ENCODE results near the gene LHB.
A peak's percentile ranks its signal among the peaks of the same experiment; 100 is the strongest.

The LHB gene

GRCh38 chr19:48989701-48990291, 27.1 kb downstream of the LHB start:
- H3K27ac ChIP-seq: peak overlapping the region in 4 of 21 experiments; percentile 2 to 30 (median 18)
- H3K4me3 ChIP-seq: no peak overlapping the region

- H3K27ac ChIP-seq: no peak overlapping the region
These were observed 28.0 kb downstream of the LHB start for GRCh38 chr19:48988860-48989259.

DNA sequence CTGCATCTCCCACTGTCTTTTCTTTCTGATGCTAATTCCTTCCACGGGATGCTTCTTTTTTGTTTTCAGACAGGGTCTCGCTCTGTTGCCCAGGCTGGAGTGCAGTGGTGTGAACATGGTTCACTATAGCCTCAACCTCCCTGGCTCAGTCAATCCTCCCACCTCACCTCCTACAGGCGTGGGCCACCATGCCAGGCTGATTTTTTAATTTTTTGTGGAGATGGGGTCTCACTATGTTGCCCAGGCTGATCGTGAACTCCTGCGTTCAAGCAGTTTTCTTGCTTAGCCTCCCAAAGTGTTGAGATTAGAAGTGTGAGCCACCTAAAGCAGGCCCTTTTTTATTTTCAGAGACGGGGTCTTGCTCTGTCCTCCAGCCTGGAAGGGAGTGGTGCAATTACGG, 28.6 kb downstream of the LHB start:
- H3K27ac ChIP-seq: no peak overlapping the region
- no peak overlapping the region for H3K4me3 ChIP-seq

More at GRCh38 chr19:48988860-48989259, 28.0 kb downstream of the LHB start:
- H3K4me3 ChIP-seq: no peak overlapping the region

DNA sequence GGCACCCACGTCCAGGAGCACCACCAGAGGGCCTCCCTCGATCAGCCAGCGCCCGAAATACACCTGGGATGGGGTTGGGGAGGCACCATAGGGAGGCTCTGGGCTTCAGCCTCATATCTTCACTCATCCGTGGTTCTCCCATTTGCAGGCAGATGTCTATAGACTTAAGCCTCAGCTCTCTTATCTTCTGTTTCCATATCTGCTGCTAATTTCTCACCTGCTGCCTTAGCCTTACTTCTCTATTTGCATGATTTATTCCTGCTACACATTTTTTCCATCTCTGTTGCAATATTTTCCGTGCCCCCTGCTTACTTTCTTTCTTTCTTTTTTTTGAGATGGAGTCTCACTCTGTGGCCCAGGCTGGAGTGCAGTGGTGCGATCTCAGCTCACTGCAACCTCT, 29.6 kb downstream of the LHB start:
- Histone ChIP-seq H3K27ac (no peak overlapping the region), H3K4me3 (no peak overlapping the region)

GRCh38 chr19:48986211-48986610, 30.7 kb downstream of the LHB start:
- no peak overlapping the region for H3K27ac ChIP-seq
- no peak overlapping the region for H3K4me3 ChIP-seq

GRCh38 chr19:48985711-48986110, 31.2 kb downstream of the LHB start:
- Histone ChIP-seq H3K4me3 (no peak overlapping the region), H3K27ac (no peak overlapping the region)

DNA sequence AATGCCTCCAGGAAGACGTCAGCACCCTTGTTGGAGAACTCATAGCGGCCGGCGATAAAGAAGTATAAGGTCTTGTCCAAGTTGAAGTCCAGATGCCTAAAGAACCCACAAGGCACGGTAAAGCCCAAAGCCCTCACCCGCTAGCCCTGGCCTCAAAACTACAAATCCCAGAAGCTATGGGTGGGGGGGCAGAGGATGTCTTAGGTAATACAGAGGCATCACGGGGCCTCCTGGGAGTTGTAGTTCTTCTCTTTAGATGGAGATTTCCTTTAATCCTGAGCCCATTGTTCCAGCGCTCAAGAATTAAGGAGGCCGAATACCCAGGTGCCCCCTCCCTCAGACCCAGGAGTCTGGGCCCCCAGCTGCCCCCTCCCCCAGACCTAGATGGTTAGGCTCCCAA, 34.6 kb downstream of the LHB start:
- no peak overlapping the region for H3K27ac ChIP-seq
- H3K4me3 ChIP-seq: no peak overlapping the region

DNA sequence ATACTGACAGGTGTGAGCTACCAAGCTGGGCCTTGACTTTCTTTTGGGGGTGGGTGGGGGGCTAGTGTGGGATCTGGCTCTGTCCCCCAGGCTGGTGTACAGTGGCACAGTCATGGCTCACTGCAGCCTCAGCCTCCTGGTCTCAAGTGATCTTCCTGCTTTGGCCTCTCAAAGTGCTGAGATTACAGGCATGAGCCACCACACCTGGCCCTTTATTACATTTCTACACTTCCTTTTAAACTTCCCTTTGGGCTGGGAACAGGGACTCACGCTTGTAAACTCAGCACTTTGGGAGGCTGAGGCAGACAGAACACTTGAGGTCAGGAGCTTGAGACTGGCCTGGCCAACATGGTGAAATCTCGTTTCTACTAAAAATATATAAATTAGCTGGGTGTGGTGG, 39.8 kb downstream of the LHB start:
- Histone ChIP-seq H3K27ac (peak overlapping the region in 3 of 21 experiments; percentile 10 to 42 (median 27)), H3K4me3 (no peak overlapping the region)

- H3K4me3 ChIP-seq: no peak overlapping the region
- peak overlapping the region in 1 of 21 experiments; percentile 27 for H3K27ac ChIP-seq
These were observed 40.7 kb downstream of the LHB start for GRCh38 chr19:48975947-48976847.

DNA sequence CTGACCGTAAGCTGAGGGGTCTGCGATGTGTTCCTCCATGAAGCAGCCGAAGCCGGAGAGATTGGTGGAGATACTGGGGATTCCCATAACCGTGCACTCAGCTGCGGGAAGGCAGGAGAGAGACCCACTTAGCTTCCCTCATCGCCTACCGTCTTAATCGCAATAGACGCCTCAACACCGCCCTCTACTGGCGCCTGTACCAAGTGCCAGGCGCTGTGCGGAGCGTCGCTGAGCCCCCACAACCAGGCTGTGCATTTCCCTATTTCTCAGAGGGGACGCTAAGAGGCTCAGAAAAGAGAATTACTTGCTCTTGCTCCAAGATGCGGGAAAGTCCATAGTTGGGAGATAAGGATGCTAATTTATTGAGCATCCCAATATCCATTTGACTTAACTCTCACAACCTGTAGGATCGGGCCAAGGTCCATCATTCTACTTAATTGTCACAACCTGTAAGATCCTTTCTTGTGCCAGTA, 45.9 kb downstream of the LHB start:
- no peak overlapping the region for H3K4me3 ChIP-seq
- H3K27ac ChIP-seq: peak overlapping the region in 1 of 21 experiments; percentile 21

- H3K27ac ChIP-seq: peak overlapping the region in 1 of 21 experiments; percentile 21
- no peak overlapping the region for H3K4me3 ChIP-seq
These were observed 46.6 kb downstream of the LHB start for GRCh38 chr19:48970139-48970766.

- no peak overlapping the region for H3K4me3 ChIP-seq
- H3K27ac ChIP-seq: peak overlapping the region in 1 of 21 experiments; percentile 51
These were observed 47.4 kb downstream of the LHB start for GRCh38 chr19:48969276-48970138.

DNA sequence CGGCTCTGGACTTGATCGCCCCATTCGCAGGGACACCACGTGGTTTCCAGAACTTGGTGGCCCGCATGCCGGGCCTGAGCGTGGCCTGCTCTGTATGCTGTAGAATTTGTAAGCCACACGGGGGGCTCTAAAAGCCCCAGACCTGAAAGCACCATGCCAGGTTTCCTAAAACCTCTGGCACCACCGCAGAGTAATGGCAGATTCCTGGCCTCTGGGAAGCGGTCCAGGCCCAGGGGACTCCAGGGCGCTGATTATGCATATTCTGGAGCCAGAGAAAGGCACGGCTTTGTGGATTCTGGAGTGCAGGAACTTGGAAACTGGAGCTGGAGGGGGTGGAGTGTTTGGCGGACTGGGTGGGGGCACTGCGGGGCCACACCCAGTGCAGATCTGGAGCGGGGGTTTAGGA, 48.1 kb downstream of the LHB start:
- H3K27ac ChIP-seq: peak overlapping the region in 5 of 21 experiments; percentile 16 to 93 (median 28)
- H3K4me3 ChIP-seq: no peak overlapping the region

- no peak overlapping the region for H3K4me3 ChIP-seq
- peak overlapping the region in 7 of 21 experiments; percentile 28 to 94 (median 51) for H3K27ac ChIP-seq
These were observed 48.7 kb downstream of the LHB start for GRCh38 chr19:48968179-48968661.

GRCh38 chr19:48967346-48968178, 49.3 kb downstream of the LHB start:
- H3K27ac ChIP-seq: peak overlapping the region in 11 of 21 experiments; percentile 6 to 95 (median 90)
- H3K4me3 ChIP-seq: peak overlapping the region in 6 of 7 experiments; percentile 64 to 78 (median 71)

DNA sequence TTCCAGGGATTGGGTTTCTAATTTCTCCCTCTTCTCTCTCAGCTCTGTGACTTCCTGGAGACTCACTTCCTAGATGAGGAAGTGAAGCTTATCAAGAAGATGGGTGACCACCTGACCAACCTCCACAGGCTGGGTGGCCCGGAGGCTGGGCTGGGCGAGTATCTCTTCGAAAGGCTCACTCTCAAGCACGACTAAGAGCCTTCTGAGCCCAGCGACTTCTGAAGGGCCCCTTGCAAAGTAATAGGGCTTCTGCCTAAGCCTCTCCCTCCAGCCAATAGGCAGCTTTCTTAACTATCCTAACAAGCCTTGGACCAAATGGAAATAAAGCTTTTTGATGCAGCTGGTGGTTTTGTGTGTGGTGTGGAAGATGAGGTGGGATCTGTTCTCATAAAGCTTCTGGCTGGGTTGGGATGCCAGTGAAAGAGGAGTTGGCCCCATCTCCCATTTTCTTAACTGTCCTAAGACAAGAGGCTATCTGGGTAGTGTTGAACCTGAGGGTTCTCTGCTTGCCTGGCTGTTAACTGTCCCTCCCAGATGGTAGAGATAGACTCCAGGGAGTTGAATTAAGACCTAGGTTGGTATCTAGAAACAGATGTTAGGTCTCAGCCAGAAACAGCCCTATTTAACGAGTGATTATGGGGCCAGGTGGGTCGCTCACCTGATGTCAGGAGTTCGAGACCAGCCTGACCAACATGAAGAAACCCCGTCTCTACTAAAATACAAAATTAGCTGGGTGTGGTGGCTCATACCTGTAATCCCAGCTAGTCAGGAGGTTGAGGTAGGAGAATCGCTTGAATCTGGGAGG, 50.1 kb downstream of the LHB start:
- H3K27ac ChIP-seq: peak overlapping the region in 20 of 21 experiments; percentile 29 to 95 (median 88)
- H3K4me3 ChIP-seq: peak overlapping the region; percentile 64 to 86 (median 73)

All from skin epidermis (tissue), 12 donors.